GM23338 (cell line): ENCODE measurements around the gene MYOM1. TPM values are rescaled to one million over a fixed set of nuclear protein-coding genes. Genes with fewer than 3 reads are reported as not detected.

Source experiments
- ATAC-seq: fragments of 200-7000 bp; cut with Tn5 transposase; 3 replicates; pipeline ENCODE4 v1.9.1; 2020
- DNase-seq: peaks from one replicate; pipeline ENCODE4 v3.0.0-alpha.2; 2015; ENCODE audit warnings: low spot score
- H2AFZ ChIP-seq: fragments of 200-600 bp; sonication (generic); 2 replicates; pipeline ENCODE4 v1.8.0; 2016; ENCODE audit warnings: antibody characterized with exemption, mild to moderate bottlenecking, moderate library complexity
- H3F3A ChIP-seq: fragments of 200-600 bp; sonication (generic); replicated peaks from 2 replicates; pipeline ENCODE4 v1.8.0; 2017; ENCODE audit warnings: antibody characterized with exemption, mixed run types, low read depth
- H3K27ac ChIP-seq: fragments of 200-600 bp; sonication (generic); 2 replicates; pipeline ENCODE4 v1.6.1; 2016; ENCODE audit warnings: low read depth
- H3K27me3 ChIP-seq: fragments of 200-600 bp; sonication (generic); 2 replicates; pipeline ENCODE4 v1.8.0; 2016; ENCODE audit warnings: mild to moderate bottlenecking, mixed run types, moderate library complexity; ENCODE audit not compliant: insufficient read depth
- H3K36me3 ChIP-seq: fragments of 200-600 bp; sonication (generic); 2 replicates; pipeline ENCODE4 v1.8.0; 2016; ENCODE audit warnings: mild to moderate bottlenecking; ENCODE audit not compliant: insufficient read depth
- H3K4me1 ChIP-seq: fragments of 200-600 bp; sonication (generic); 2 replicates; pipeline ENCODE4 v1.8.0; 2016; ENCODE audit warnings: mild to moderate bottlenecking, moderate library complexity; ENCODE audit not compliant: insufficient read depth
- H3K4me2 ChIP-seq: fragments of 200-600 bp; sonication (generic); 2 replicates; pipeline ENCODE4 v1.7.1; 2017; ENCODE audit warnings: mixed run types
- H3K4me3 ChIP-seq: fragments of 200-600 bp; sonication (generic); 2 replicates; pipeline ENCODE4 v1.6.1; 2016; ENCODE audit warnings: mixed run types
- H3K79me2 ChIP-seq: fragments of 200-600 bp; sonication (generic); replicated peaks from 2 replicates; pipeline ENCODE4 v1.8.0; 2017; ENCODE audit warnings: mild to moderate bottlenecking; ENCODE audit not compliant: insufficient read depth
- H3K9me2 ChIP-seq: fragments of 200-600 bp; sonication (generic); 2 replicates; pipeline ENCODE4 v1.8.0; 2017; ENCODE audit not compliant: insufficient read depth
- H4K20me1 ChIP-seq: fragments of 200-600 bp; sonication (generic); replicated peaks from 2 replicates; pipeline ENCODE4 v1.8.0; 2017; ENCODE audit warnings: mild to moderate bottlenecking; ENCODE audit not compliant: insufficient read depth
- H3K27ac Mint-ChIP-seq: 2 replicates; pipeline ENCODE4 v1.8.0; 2020; ENCODE audit warnings: inconsistent platforms, mild to moderate bottlenecking, moderate library complexity, mixed read lengths
- H3K27me3 Mint-ChIP-seq: 3 replicates; pipeline ENCODE4 v1.8.0; 2022; ENCODE audit warnings: low read depth, mild to moderate bottlenecking, moderate library complexity, mixed read lengths, inconsistent platforms; ENCODE audit not compliant: insufficient read depth, poor library complexity
- H3K36me3 Mint-ChIP-seq: 3 replicates; pipeline ENCODE4 v1.8.0; 2021; ENCODE audit warnings: low read depth, mild to moderate bottlenecking, inconsistent platforms, moderate library complexity, mixed read lengths
- H3K4me1 Mint-ChIP-seq: 3 replicates; pipeline ENCODE4 v1.8.0; 2020; ENCODE audit warnings: mild to moderate bottlenecking, inconsistent platforms, mixed read lengths
- H3K4me3 Mint-ChIP-seq: 3 replicates; pipeline ENCODE4 v1.8.0; 2021; ENCODE audit warnings: moderate library complexity, mild to moderate bottlenecking, inconsistent platforms, mixed read lengths
- H3K9me3 Mint-ChIP-seq: 3 replicates; pipeline ENCODE4 v1.8.0; 2020; ENCODE audit warnings: moderate library complexity, mild to moderate bottlenecking, inconsistent platforms, mixed read lengths
- EZH2 ChIP-seq: fragments of 200-600 bp; sonication (generic); IDR thresholded peaks from one replicate; pipeline ENCODE4 v1.8.0; 2017; ENCODE audit warnings: antibody characterized with exemption, mild to moderate bottlenecking, low read depth; ENCODE audit not compliant: unreplicated experiment
- EZH2phosphoT487 ChIP-seq: fragments of 200-600 bp; sonication (generic); IDR thresholded peaks from one replicate; pipeline ENCODE4 v1.8.1; 2018; ENCODE audit warnings: antibody characterized with exemption; ENCODE audit not compliant: unreplicated experiment
- JUNB ChIP-seq: IDR thresholded peaks from one replicate; pipeline ENCODE4 v1.6.1; 2016; ENCODE audit warnings: antibody characterized with exemption; ENCODE audit not compliant: unreplicated experiment
- POLR2AphosphoS5 ChIP-seq: IDR thresholded peaks from 2 replicates; pipeline ENCODE4 v1.6.1; 2016; ENCODE audit warnings: antibody characterized with exemption, low read depth
- REST ChIP-seq: IDR thresholded peaks from one replicate; pipeline ENCODE4 v1.6.1; 2018; ENCODE audit warnings: antibody characterized with exemption; ENCODE audit not compliant: unreplicated experiment
- STAT1 ChIP-seq: IDR thresholded peaks from one replicate; pipeline ENCODE4 v1.6.1; 2016; ENCODE audit warnings: antibody characterized with exemption; ENCODE audit not compliant: unreplicated experiment
- polyA plus RNA-seq: library from polyadenylated mRNA; unstranded; fragments of >200 nt; fragmentation: Nextera tagmentation; extraction: Ambion mirVana; gene quantifications from 2 replicates; pipeline ENCODE4 v1.2.1, GENCODE V29; 2016
- total RNA-seq: library from RNA; depleted of rRNA; stranded (reverse); fragments of >200 nt; shearing (Covaris generic); gene quantifications from 2 replicates; pipeline ENCODE4 v1.2.3, GENCODE V29; 2014

Gene MYOM1
- total and polyA plus RNA-seq, 2 experiments from 2014 or later, result 0.27 to 0.38 TPM

GRCh38 chr18:3058328-3059191 lies 161.2 kb downstream of the MYOM1 start:
- ATAC-seq, result no peak
- Mint-ChIP-seq H3K9me3 (peaks cover 4% of the 10 kb centered on the region; the same call in 2 of the 3 replicates), H3K4me3 (no peak overlapping the region), H3K4me1 (peaks cover 12% of the 10 kb centered on the region), H3K27me3 (peaks cover 1% of the 10 kb centered on the region), H3K36me3 (peaks cover under 1% of the 10 kb centered on the region; the same call in 2 of the 3 replicates), H3K27ac (no peak overlapping the region)
- Histone ChIP-seq H3K9me2 (no peaks in the 10 kb centered on the region), H3F3A (no peaks in the 10 kb centered on the region), H3K4me1 (peaks cover 5% of the 10 kb centered on the region), H3K4me2 (no peak overlapping the region), H3K4me3 (no peak overlapping the region), H3K36me3 (no peaks in the 10 kb centered on the region), H4K20me1 (no peaks in the 10 kb centered on the region), H3K79me2 (no peaks in the 10 kb centered on the region), H3K27me3 (no peaks in the 10 kb centered on the region), H3K27ac (no peak overlapping the region), H2AFZ (no peak overlapping the region)
- DNase-seq, result no peak
- no peak for TF ChIP-seq EZH2

- ATAC-seq (no peak), DNase-seq (no peak)
- no peaks in the 10 kb centered on the region for H3K9me2 ChIP-seq
- no peak overlapping the region for H3K27ac ChIP-seq
- no peaks in the 10 kb centered on the region for H3K36me3 ChIP-seq
- H3K4me3 ChIP-seq, result no peak overlapping the region
- Mint-ChIP-seq H3K9me3 (peaks cover 6% of the 10 kb centered on the region; the same call in 2 of the 3 replicates), H3K4me1 (peaks cover 5% of the 10 kb centered on the region; the same call in 2 of the 3 replicates), H3K4me3 (no peak overlapping the region), H3K36me3 (peaks cover 6% of the 10 kb centered on the region; the same call in 2 of the 3 replicates), H3K27ac (no peak overlapping the region), H3K27me3 (peaks cover 1% of the 10 kb centered on the region)
- H3K27me3 ChIP-seq, result no peaks in the 10 kb centered on the region
- no peaks in the 10 kb centered on the region for H3K79me2 ChIP-seq
- no peaks in the 10 kb centered on the region for H3F3A ChIP-seq
- H2AFZ ChIP-seq, result peak overlapping the region; percentile 78; the same call in 1 of the 2 replicates
- peaks cover 5% of the 10 kb centered on the region for H3K4me1 ChIP-seq
- no peaks in the 10 kb centered on the region for H4K20me1 ChIP-seq
- no peak overlapping the region for H3K4me2 ChIP-seq
- TF ChIP-seq EZH2phosphoT487 (no peak), STAT1 (no peak), EZH2 (no peak), POLR2AphosphoS5 (no peak), JUNB (no peak), REST (no peak)
Observed at GRCh38 chr18:3057526-3057925, 162.2 kb downstream of the MYOM1 start.
